HS-5 (cell line): ENCODE results near the gene TSNAX.
A peak's percentile ranks its signal among the peaks of the same experiment; 100 is the strongest.

Experiments used
- DNase-seq: peaks from one replicate; pipeline ENCODE4 v3.0.0-alpha.2; 2012; ENCODE audit warnings: low read depth

The TSNAX gene

DNA sequence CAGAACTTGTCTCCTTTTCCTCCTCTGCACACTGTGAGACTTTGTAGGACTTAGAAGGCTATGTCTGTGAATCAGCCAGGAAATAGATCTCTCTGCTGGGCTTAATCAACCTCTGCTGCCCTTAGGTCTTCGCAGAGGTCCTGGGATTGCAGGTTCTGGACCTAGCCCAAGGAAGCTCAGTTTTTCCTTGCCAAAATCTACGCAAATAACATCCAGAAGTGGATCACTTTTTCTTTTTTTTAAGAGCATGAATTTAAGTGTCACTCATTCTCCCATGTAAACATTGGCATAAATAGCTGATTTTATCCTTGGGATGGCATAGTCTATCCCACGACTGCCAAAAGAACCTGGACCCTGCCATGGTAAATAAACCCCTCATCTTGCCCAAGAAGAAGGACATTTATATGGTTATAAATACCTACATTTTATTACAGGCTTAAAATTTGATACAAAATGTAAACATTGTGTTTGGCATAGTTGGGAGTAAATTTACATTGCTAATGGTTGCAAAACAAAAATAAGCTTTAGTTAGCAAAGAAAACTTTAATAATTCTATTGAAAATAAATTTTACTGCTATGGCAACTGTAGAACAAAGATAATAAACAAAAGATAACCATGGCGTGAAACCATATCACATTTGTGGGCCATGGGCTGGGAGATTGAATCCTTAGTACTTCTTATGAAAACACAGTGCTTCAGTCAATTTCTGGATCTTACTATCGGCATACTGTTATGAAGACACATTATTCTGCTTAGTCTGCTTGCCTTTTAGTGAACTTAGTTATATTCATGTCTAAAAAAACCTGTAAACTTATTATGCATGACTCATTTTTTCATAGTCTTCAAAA is 73.6 kb downstream of the TSNAX start:
- DNase-seq = no peak

DNA sequence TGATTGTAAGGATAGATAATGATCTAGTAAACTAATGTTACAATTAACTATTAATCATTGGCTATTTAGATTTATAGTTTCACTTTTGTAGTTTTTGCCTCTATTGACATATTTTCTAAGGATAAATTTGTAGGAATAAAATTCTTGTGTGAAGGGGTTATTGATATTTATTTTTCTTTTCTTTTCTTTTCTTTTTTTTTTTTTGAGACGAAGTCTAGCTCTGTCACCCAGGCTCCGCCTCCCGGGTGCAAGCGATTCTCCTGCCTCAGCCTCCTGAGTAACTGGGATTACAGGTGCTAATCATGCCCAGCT is 74.2 kb downstream of the TSNAX start:
- no peak for DNase-seq

DNA sequence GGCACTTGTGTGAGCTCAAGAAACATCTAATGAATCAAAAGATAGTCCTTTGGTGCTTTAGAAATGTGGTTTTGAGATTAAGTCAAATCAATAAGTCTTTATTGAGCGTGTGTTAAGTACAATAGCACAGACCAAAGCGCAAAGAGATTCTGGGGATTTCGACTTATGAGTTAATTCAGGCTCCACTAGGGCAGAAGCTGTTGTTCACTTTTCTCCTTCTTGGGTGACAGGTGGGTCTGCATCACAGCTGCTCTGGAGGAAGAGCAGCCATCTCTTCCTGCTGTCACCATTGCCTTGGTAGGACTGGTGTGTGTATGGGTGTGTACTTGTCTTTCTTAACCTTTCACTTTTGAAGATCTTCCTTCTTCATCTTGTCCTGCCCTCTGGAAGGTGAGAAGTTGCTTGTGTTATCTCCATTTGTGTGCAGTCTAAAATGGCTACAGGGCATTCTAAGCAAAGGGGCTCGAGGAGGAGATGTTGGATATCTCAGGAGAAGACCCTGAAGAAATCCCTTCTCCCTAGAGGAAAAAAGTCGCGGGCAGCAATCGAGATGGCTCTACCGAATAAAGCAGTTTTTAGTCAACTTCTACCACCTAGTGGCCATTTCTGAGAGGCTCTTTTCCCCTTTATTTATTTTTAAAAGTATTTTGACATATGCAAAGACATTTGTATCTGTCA is 75.3 kb downstream of the TSNAX start:
- peak; percentile 6 for DNase-seq

DNA sequence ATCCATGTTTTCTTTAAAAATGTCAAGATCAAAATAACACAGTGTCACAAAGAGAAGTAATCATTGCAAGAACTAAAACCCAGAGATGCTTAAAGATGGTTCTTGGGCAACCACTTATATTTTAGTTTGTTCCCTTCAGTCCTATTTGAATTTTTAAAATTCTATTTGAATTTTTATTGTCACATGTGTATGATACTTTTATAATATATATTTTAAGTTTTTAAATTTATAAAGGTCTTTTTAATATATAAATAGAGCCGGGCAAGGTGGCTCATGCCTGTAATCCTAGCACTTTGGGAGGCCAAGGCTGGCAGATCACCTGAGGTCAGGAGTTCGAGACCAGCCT is 75.8 kb downstream of the TSNAX start:
- no peak for DNase-seq

DNA sequence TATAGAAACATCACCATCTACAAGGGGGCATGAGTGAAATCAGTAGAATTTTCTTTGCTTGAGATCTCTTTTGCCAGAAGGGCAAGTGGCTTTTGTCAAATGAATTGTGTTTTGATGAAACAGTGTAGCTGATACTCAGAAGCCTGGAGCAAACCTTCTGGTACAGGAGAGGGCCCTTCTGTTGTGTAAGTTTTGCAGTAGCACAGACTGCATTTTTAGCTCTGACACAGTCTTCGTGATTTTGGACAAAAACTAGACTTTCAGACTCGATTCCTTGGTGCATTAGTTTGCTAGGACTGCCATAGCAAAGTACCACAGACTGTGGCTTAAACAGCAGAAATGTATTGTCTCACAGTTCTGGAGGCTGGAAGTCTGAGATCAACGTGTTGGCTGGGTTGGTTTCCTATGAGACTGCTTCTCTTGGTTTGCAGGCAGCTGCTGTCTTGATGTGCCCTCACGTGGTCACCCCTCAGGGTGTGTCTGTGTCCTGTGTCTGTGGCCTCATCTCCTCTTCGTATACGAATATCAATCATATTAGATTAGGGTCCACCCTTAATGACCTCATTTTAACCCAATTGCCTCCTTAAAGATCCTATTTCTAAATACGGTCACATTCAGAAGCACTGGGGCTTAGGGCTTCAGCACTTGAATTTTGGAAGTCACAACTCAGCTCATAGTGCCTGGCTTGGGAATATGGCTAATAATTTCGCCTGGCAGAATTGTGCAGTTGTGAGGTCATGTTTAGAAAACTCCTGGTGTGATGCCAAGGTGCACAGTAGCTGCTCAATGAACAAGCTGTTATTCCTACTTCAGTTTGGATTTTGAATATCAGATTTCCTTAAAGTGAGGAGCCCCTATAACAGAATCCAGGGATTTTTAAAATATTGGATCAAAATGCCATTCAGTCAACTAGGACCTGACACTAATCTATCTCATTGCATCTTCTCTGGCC is 77.0 kb downstream of the TSNAX start:
- no peak for DNase-seq

DNA sequence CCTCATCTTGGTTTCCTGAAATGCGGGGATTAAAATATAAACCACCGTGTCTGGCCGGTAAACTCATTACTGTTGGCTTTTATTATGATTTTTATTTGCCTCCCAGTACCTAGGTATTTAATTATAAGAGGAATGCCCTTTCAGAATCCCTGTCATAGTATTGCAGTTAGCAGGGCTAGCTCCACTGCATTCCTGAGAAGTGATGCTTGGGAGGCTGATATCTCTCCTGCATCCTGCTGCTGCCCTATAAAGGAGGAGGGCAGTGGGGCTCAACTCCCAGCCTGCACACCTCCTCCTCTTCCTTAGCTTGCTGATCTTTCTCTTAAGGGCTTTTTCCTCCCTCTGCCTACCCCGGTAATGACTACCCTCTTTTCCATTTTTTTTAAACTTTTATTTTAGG is 78.2 kb downstream of the TSNAX start:
- no peak for DNase-seq

DNA sequence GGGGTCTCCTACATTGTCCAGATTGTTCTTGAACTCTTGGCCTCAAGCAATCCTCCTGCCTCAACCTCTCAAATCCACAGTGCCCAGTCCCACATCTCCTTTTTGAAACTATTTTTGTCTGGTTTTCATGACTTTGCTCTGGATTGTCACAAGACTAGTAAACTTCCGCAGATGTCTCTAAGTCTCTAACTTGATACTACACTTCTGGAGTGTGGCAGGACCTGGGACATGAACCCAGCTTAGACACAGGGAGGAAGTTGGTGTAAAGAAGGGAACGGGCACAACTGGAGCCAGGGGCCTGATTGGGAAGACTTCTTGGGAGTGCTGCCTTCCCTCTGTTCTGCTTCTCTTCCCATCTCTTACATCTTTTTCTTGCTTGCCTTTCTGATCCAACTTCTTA is 81.9 kb downstream of the TSNAX start:
- DNase-seq = no peak

DNA sequence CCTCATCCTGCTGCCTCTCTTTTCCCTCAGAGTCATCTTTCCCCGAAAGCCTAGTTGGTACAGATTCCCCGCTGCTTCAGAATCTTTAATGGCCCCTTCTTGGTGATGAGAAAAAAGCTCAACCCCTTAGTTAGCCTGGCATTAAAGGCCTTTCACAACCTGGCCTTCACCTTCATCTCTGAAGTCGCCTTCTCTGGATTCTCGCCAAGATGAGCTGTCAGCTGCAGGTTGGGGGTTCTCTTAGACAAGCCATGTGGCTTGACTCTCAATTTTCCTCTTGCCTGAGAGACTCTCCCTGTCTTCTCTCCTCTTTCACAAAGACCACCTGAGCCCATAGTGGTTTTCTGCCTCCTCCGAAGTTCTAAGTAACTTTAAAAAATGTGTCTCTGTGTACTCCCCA is 82.6 kb downstream of the TSNAX start:
- DNase-seq = no peak

DNA sequence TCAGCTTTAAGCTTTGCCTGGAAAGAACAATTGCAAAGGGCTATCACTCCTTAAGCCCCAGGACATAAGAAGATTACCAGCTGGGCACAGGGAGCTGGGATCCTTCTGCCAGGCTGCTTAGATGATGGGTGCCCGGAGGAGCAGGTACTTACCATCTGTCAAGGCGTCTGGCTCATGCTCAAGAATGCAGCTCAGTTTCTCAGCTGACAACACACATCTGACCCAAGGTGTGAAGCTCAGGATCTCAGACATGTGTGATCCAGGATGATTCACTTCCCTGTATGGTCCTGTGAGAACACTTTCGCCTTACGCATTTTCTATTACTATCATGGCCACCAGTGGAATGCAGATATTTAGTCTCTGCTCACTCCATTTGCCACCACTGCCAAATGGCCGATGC is 83.4 kb downstream of the TSNAX start:
- DNase-seq = no peak

DNA sequence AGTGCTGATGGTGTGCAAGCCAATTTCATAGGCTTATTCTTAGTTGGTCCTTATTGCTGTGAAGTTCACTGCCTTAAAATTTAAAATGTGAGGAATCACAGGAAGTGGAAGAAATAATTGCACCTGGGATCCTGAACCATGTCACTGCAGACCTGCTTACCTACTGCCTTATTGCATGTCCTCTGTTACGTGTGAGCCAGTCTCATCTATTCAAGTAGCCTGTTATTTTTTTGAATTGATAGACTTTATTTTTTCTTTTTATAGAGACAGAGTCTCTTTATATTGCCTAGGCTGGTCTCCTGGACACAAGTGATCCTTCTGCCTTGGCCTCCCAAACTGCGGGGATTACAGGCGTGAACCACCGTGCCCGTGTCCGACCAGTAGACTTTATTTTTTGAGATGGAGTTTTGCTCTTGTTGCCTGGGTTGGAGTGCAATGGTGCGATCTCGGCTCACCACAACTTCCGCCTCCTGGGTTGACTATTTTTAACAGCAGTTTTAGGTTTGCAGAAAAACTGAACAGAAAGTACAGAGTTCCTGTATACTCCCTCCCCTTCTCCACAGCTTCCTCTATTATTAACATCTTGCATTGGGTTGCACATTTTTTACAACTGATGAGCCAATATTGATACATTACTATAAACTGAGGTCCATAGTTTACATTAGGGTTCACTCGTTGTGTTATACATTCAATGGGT is 84.1 kb downstream of the TSNAX start:
- no peak for DNase-seq

DNA sequence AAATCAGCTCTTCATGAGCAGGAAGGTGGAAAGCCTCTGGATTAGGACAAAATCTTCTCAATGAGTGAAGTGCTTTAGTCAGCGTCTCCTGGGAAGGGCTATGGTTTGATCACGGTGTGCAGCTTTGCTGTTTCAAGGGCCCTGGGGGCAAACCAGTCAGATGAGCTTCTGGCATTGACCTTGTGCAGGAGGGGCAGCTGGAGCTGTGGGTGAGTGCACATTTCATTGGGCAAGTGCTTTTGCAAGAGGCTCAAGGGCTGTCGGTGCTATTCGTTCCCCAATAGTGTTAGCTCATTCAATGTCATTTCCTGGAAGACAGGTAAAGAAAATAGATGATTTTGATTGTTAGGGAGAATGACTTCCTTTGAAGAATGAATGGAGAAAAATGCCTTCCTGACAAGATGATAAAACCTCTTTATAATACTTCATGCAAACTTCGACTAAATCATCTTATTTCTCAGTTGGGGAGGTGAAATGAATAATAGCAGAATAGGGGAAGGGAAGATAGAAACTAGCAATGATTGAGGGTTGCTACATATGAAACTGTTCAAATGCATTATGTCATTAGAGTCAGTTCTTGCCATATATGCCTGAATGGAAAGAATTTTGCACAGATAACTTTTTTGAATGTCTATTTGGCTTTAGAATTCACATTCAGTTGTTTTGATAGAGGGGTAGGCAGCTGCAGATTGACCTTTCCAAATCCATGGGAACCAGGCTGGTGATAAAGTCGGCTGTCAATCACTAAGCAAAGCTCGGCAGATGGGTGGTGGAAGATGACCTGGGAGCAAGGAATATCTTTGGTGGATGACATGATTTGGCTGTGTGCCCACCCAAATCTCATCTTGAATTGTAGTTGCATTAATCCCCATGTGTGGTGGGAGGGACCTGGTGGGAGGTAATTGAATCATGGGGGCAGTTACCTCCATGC is 85.2 kb downstream of the TSNAX start:
- DNase-seq = no peak
